PC-9 (cell line): ENCODE data around the gene DTNBP1. TPM values are rescaled to one million over a fixed set of nuclear protein-coding genes. Genes with fewer than 3 reads are reported as not detected.

Experiments used
- BruUV-seq: library from RNA; stranded (reverse); fragments of 400-500 nt; replicated peaks from 2 replicates; lab custom pipeline; 2021; lab: Mats Ljungman, UMichigan
- CTCF ChIA-PET: fragments of 300-600 bp; sonication (Branson Sonifier 250); formaldehyde crosslinking; loops from one replicate; lab custom pipeline; 2022; ENCODE audit warnings: antibody characterized with exemption; lab: Charles Lee
- POLR2A ChIA-PET: fragments of 300-600 bp; sonication (Branson Sonifier 250); formaldehyde crosslinking; loops from one replicate; lab custom pipeline; 2022; ENCODE audit warnings: antibody characterized with exemption; ENCODE audit not compliant: unreplicated experiment; lab: Charles Lee
- DNase-seq, 2 experiments: peaks; one replicate each; pipeline versions ENCODE4 v3.0.0 to v3.0.0-alpha.2; 2015 to 2022; ENCODE audit warnings: mixed read lengths in 1 of 2
- H2AFZ ChIP-seq: fragments of 200-600 bp; sonication (generic); 2 replicates; pipeline ENCODE4 v1.8.1; 2017; ENCODE audit warnings: antibody characterized with exemption
- H3F3A ChIP-seq: fragments of 200-600 bp; sonication (generic); 2 replicates; pipeline ENCODE4 v1.8.1; 2017; ENCODE audit warnings: antibody characterized with exemption, mild to moderate bottlenecking, low read depth; ENCODE audit not compliant: insufficient read depth
- H3K27ac ChIP-seq: fragments of 200-600 bp; sonication (generic); 2 replicates; pipeline ENCODE4 v1.6.1; 2016; ENCODE audit warnings: mixed run types
- H3K27me3 ChIP-seq: fragments of 200-600 bp; sonication (generic); 2 replicates; pipeline ENCODE4 v1.6.1; 2016; ENCODE audit warnings: low read depth, mixed run types; ENCODE audit not compliant: insufficient read depth
- H3K36me3 ChIP-seq: fragments of 200-600 bp; sonication (generic); 2 replicates; pipeline ENCODE4 v1.6.1; 2016; ENCODE audit warnings: low read depth, mixed run types
- H3K4me1 ChIP-seq: fragments of 200-600 bp; sonication (generic); replicated peaks from 2 replicates; pipeline ENCODE4 v1.6.1; 2016; ENCODE audit warnings: mixed run types; ENCODE audit not compliant: insufficient read depth
- H3K4me2 ChIP-seq: fragments of 200-600 bp; sonication (generic); 2 replicates; pipeline ENCODE4 v1.6.1; 2017; ENCODE audit warnings: mixed run types
- H3K4me3 ChIP-seq: fragments of 200-600 bp; sonication (generic); 2 replicates; pipeline ENCODE4 v1.6.1; 2016; ENCODE audit warnings: mixed run types
- H3K79me2 ChIP-seq: fragments of 200-600 bp; sonication (generic); 2 replicates; pipeline ENCODE4 v1.6.1; 2017; ENCODE audit warnings: low read depth, mixed run types
- H3K9me2 ChIP-seq: fragments of 200-600 bp; sonication (generic); 2 replicates; pipeline ENCODE4 v1.8.1; 2017; ENCODE audit warnings: mild to moderate bottlenecking; ENCODE audit not compliant: insufficient read depth
- H3K9me3 ChIP-seq: fragments of 200-600 bp; sonication (generic); 2 replicates; pipeline ENCODE4 v1.8.1; 2016; ENCODE audit warnings: low read depth; ENCODE audit not compliant: insufficient read depth
- H4K20me1 ChIP-seq: fragments of 200-600 bp; sonication (generic); 2 replicates; pipeline ENCODE4 v1.8.1; 2017; ENCODE audit not compliant: insufficient read depth
- EZH2 ChIP-seq: fragments of 200-600 bp; sonication (generic); IDR thresholded peaks from 2 replicates; pipeline ENCODE4 v1.8.0; 2017; ENCODE audit warnings: antibody characterized with exemption, low read depth
- intact Hi-C: fragments of 100-400 bp; cut with micrococcal nuclease; formaldehyde crosslinking; loops from one replicate; pipeline ENCODE4 v1.10.0; 2022; ENCODE audit not compliant: unreplicated experiment
- total RNA-seq: library from RNA; stranded (reverse); gene quantifications from 2 replicates; pipeline ENCODE4 v1.2.3, GENCODE V29; 2021
- TF ChIP-seq, protein P1 (sequence below): fragments of 200-600 bp; sonication (generic); conservative IDR thresholded peaks from 2 replicates; pipeline ENCODE4 v1.6.1; 2017; ENCODE audit warnings: mixed run types, antibody characterized with exemption, mild to moderate bottlenecking, moderate library complexity

DTNBP1 gene
- total RNA-seq, 1 experiment from 2014 or later: 9.1 TPM

- H3K4me3 ChIP-seq: no peak overlapping the region
- H3K27ac ChIP-seq: no peak overlapping the region
- ChIA-PET CTCF (no interaction called here), POLR2A (interaction anchor here (0.6 kb wide), 1 partner anchor 632 kb away, joined by 5 read pairs; no protein-coding TSS in a partner anchor)
- no peaks in the 10 kb centered on the region for H3K4me1 ChIP-seq
- H3K9me3 ChIP-seq: 0 out of 2 replicates have a peak, but pooled peaks cover 4% of the 10 kb centered on the region
- H4K20me1 ChIP-seq: no peaks in the 10 kb centered on the region
- BruUV-seq: no TSS peak
- intact Hi-C loops: no loop called here
- H3K36me3 ChIP-seq: no peaks in the 10 kb centered on the region
- no peak overlapping the region for H2AFZ ChIP-seq
- H3K27me3 ChIP-seq: peaks cover 71% of the 10 kb centered on the region
- H3F3A ChIP-seq: no peaks in the 10 kb centered on the region
- no peaks in the 10 kb centered on the region for H3K9me2 ChIP-seq
- H3K4me2 ChIP-seq: no peak overlapping the region
- H3K79me2 ChIP-seq: no peaks in the 10 kb centered on the region
- TF ChIP-seq, protein P1, sequence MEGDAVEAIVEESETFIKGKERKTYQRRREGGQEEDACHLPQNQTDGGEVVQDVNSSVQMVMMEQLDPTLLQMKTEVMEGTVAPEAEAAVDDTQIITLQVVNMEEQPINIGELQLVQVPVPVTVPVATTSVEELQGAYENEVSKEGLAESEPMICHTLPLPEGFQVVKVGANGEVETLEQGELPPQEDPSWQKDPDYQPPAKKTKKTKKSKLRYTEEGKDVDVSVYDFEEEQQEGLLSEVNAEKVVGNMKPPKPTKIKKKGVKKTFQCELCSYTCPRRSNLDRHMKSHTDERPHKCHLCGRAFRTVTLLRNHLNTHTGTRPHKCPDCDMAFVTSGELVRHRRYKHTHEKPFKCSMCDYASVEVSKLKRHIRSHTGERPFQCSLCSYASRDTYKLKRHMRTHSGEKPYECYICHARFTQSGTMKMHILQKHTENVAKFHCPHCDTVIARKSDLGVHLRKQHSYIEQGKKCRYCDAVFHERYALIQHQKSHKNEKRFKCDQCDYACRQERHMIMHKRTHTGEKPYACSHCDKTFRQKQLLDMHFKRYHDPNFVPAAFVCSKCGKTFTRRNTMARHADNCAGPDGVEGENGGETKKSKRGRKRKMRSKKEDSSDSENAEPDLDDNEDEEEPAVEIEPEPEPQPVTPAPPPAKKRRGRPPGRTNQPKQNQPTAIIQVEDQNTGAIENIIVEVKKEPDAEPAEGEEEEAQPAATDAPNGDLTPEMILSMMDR: no peak
- TF ChIP-seq EZH2: no peak
- DNase-seq: no peak
Observed at GRCh38 chr6:15678514-15678913, 15.7 kb upstream of the DTNBP1 start.

GRCh38 chr6:15677822-15678221 lies 15.0 kb upstream of the DTNBP1 start:
- TF ChIP-seq, protein P1: no peak
- no peak for TF ChIP-seq EZH2
- Histone ChIP-seq H3K9me3 (0 out of 2 replicates have a peak, but pooled peaks cover 4% of the 10 kb centered on the region), H3K27me3 (peaks cover 71% of the 10 kb centered on the region), H3K36me3 (no peaks in the 10 kb centered on the region), H3K4me1 (no peaks in the 10 kb centered on the region), H3F3A (no peaks in the 10 kb centered on the region), H3K4me2 (no peak overlapping the region), H4K20me1 (no peaks in the 10 kb centered on the region), H3K4me3 (no peak overlapping the region), H3K27ac (no peak overlapping the region), H3K9me2 (no peaks in the 10 kb centered on the region), H2AFZ (no peak overlapping the region), H3K79me2 (no peaks in the 10 kb centered on the region)
- no peak for DNase-seq
- ChIA-PET POLR2A (interaction anchor here (0.6 kb wide), 1 partner anchor 633 kb away, joined by 5 read pairs; no protein-coding TSS in a partner anchor), CTCF (no interaction called here)
- no TSS peak for BruUV-seq
- intact Hi-C loops: no loop called here

GRCh38 chr6:15675536-15676220 lies 12.8 kb upstream of the DTNBP1 start:
- TF ChIP-seq EZH2: no peak
- TF ChIP-seq, protein P1: no peak
- no peak overlapping the region for H3K4me3 ChIP-seq
- H4K20me1 ChIP-seq: no peaks in the 10 kb centered on the region
- H3K9me3 ChIP-seq: 0 out of 2 replicates have a peak, but pooled peaks cover 4% of the 10 kb centered on the region
- POLR2A ChIA-PET: no interaction called here
- DNase-seq: no peak
- intact Hi-C loops: no loop called here
- H3K27me3 ChIP-seq: peaks cover 78% of the 10 kb centered on the region
- no peaks in the 10 kb centered on the region for H3K79me2 ChIP-seq
- no peak overlapping the region for H3K27ac ChIP-seq
- H3K9me2 ChIP-seq: no peaks in the 10 kb centered on the region
- CTCF ChIA-PET: no interaction called here
- H3F3A ChIP-seq: no peaks in the 10 kb centered on the region
- no peak overlapping the region for H2AFZ ChIP-seq
- H3K4me1 ChIP-seq: no peaks in the 10 kb centered on the region
- no TSS peak for BruUV-seq
- no peak overlapping the region for H3K4me2 ChIP-seq
- no peaks in the 10 kb centered on the region for H3K36me3 ChIP-seq
